VCaP (cell line): ENCODE measurements around the gene TRAPPC10.

ENCODE experiments used
- H3K27ac ChIP-seq: fragments of 450-650 bp; 2 replicates; pipeline ENCODE4 v1.5.1; 2017
- CTCF ChIP-seq: fragments of 450-650 bp; conservative IDR thresholded peaks from 2 replicates; pipeline ENCODE4 v1.5.1; 2017; ENCODE audit warnings: mild to moderate bottlenecking, moderate library complexity

TRAPPC10 gene

GRCh38 chr21:44047996-44048560, 36.0 kb downstream of the TRAPPC10 start:
- H3K27ac ChIP-seq: peak overlapping the region; percentile 96
- no peak for TF ChIP-seq CTCF

- peak overlapping the region; percentile 96 for H3K27ac ChIP-seq
- peak; percentile 63 for TF ChIP-seq CTCF
These were observed 37.1 kb downstream of the TRAPPC10 start for GRCh38 chr21:44049182-44049581.

GRCh38 chr21:44049606-44050005, 37.5 kb downstream of the TRAPPC10 start:
- TF ChIP-seq CTCF: peak; percentile 37
- H3K27ac ChIP-seq: peak overlapping the region; percentile 96

GRCh38 chr21:44050276-44050675, 38.2 kb downstream of the TRAPPC10 start:
- H3K27ac ChIP-seq: peak overlapping the region; percentile 96
- no peak for TF ChIP-seq CTCF

- peak overlapping the region; percentile 96 for H3K27ac ChIP-seq
- TF ChIP-seq CTCF: no peak
These were observed 39.4 kb downstream of the TRAPPC10 start for GRCh38 chr21:44051462-44051941.

- H3K27ac ChIP-seq: peak overlapping the region; percentile 96
- TF ChIP-seq CTCF: no peak
These were observed 40.1 kb downstream of the TRAPPC10 start for GRCh38 chr21:44052071-44052829.

- TF ChIP-seq CTCF: no peak
- peak overlapping the region; percentile 96 for H3K27ac ChIP-seq
These were observed 40.7 kb downstream of the TRAPPC10 start for GRCh38 chr21:44052830-44053226.
